RPMI7951 (cell line): Measurements from ENCODE around the gene RFX7. TPM values are rescaled to one million over a fixed set of nuclear protein-coding genes. Genes with fewer than 3 reads are reported as not detected.

ENCODE experiments used
- DNase-seq: peaks from one replicate; pipeline ENCODE4 v3.0.0-alpha.2; 2012; ENCODE audit warnings: low read depth
- total RNA-seq: library from RNA; depleted of rRNA; stranded (reverse); fragments of >200 nt; shearing (Covaris generic); gene quantifications from 2 replicates; pipeline ENCODE4 v1.2.3, GENCODE V29; 2014

RFX7 gene
- total RNA-seq, 1 experiment from 2014 or later: 7.8 TPM

- DNase-seq: peak; percentile 84
Observed at GRCh38 chr15:56244038-56244810, 545 bp upstream of the RFX7 start.

GRCh38 chr15:56242576-56243162 is 1.0 kb downstream of the RFX7 start:
- DNase-seq: peak; percentile 3

- DNase-seq: no peak
Observed at GRCh38 chr15:56241374-56242105, 2.1 kb downstream of the RFX7 start.

- no peak for DNase-seq
Observed at GRCh38 chr15:56240390-56240789, 3.3 kb downstream of the RFX7 start.

- no peak for DNase-seq
Observed at GRCh38 chr15:56236197-56236596, 7.5 kb downstream of the RFX7 start.

GRCh38 chr15:56234804-56235203 is 8.9 kb downstream of the RFX7 start:
- DNase-seq: no peak

- no peak for DNase-seq
Observed at GRCh38 chr15:56233549-56233948, 10.1 kb downstream of the RFX7 start.

GRCh38 chr15:56232058-56232457 is 11.6 kb downstream of the RFX7 start:
- DNase-seq: no peak

- no peak for DNase-seq
Observed at GRCh38 chr15:56228854-56229253, 14.8 kb downstream of the RFX7 start.

- no peak for DNase-seq
Observed at GRCh38 chr15:56228352-56228751, 15.3 kb downstream of the RFX7 start.

- DNase-seq: no peak
Observed at GRCh38 chr15:56227780-56228179, 15.9 kb downstream of the RFX7 start.

- DNase-seq: no peak
Observed at GRCh38 chr15:56227306-56227705, 16.4 kb downstream of the RFX7 start.

GRCh38 chr15:56225520-56225919 is 18.2 kb downstream of the RFX7 start:
- DNase-seq: no peak

- DNase-seq: no peak
Observed at GRCh38 chr15:56222302-56222701, 21.4 kb downstream of the RFX7 start.

GRCh38 chr15:56217341-56217740 is 26.3 kb downstream of the RFX7 start:
- DNase-seq: no peak

- peak; percentile 28 for DNase-seq
Observed at GRCh38 chr15:56215769-56216168, 27.9 kb downstream of the RFX7 start.

- DNase-seq: no peak
Observed at GRCh38 chr15:56211960-56212550, 31.6 kb downstream of the RFX7 start.

- no peak for DNase-seq
Observed at GRCh38 chr15:56211064-56211463, 32.6 kb downstream of the RFX7 start.

GRCh38 chr15:56208641-56209155 is 35.0 kb downstream of the RFX7 start:
- DNase-seq: no peak

- no peak for DNase-seq
Observed at GRCh38 chr15:56208185-56208584, 35.5 kb downstream of the RFX7 start.

GRCh38 chr15:56207711-56208110 is 36.0 kb downstream of the RFX7 start:
- DNase-seq: no peak

GRCh38 chr15:56207092-56207491 is 36.6 kb downstream of the RFX7 start:
- no peak for DNase-seq
